BE2C (cell line): ENCODE results near the gene MEP1B. TPM values are rescaled to one million over a fixed set of nuclear protein-coding genes. Genes with fewer than 3 reads are reported as not detected.
A peak's percentile ranks its signal among the peaks of the same experiment; 100 is the strongest.
"Not testable (repeated sequence)": the region's sequence is repeated elsewhere in the genome, so short reads cannot be mapped to it uniquely, and the experiment has no call there.

Experiments used
- DNase-seq: peaks from one replicate; pipeline ENCODE4 v3.0.0-alpha.2; 2020
- H3K27me3 ChIP-seq: fragments of 250-450 bp; sonication (Bioruptor Pico); 2 replicates; pipeline ENCODE4 v1.5.1; 2020; ENCODE audit warnings: mild to moderate bottlenecking
- H3K36me3 ChIP-seq: fragments of 250-450 bp; sonication (Bioruptor Pico); 2 replicates; pipeline ENCODE4 v1.5.1; 2020; ENCODE audit warnings: mild to moderate bottlenecking
- H3K4me1 ChIP-seq: fragments of 250-450 bp; sonication (Bioruptor Pico); 2 replicates; pipeline ENCODE4 v1.5.1; 2020
- H3K4me3 ChIP-seq: 2 replicates; pipeline ENCODE4 v1.5.1; 2011; ENCODE audit warnings: low read depth, low read length
- H3K9me3 ChIP-seq: fragments of 250-450 bp; sonication (Bioruptor Pico); 2 replicates; pipeline ENCODE4 v1.5.1; 2020
- CTCF ChIP-seq: IDR thresholded peaks from 2 replicates; pipeline ENCODE4 v1.5.1; 2012; ENCODE audit warnings: mild to moderate bottlenecking, low read depth, low read length
- polyA plus RNA-seq: library from polyadenylated mRNA; unstranded; fragments of >200 nt; gene quantifications from one replicate; pipeline ENCODE4 v1.2.1, GENCODE V29; 2012; ENCODE audit warnings: low read depth, missing spikeins; ENCODE audit not compliant: insufficient read length, insufficient read depth

The MEP1B gene
- polyA plus RNA-seq: not detected

GRCh38 chr18:32189790-32190189 lies at the start of gene MEP1B:
Gene MEP1B, plus strand, starts transcription at chr18:32190039. Its CDS starts 32 bp downstream, at chr18:32190071.
- no peaks in the 10 kb centered on the region for H3K27me3 ChIP-seq
- no peak within 1 kb of the TSS for H3K4me3 ChIP-seq
- H3K4me1 ChIP-seq: no peaks in the 10 kb centered on the region
- H3K9me3 ChIP-seq: no peaks in the 10 kb centered on the region
- DNase-seq: no peak
- H3K36me3 ChIP-seq: no peaks in the 10 kb centered on the region
- TF ChIP-seq CTCF: no peak

- no peak for DNase-seq
- no peak for TF ChIP-seq CTCF
- H3K27me3 ChIP-seq: no peaks in the 10 kb centered on the region
- no peaks in the 10 kb centered on the region for H3K36me3 ChIP-seq
- no peak overlapping the region for H3K4me3 ChIP-seq
- no peaks in the 10 kb centered on the region for H3K9me3 ChIP-seq
- no peaks in the 10 kb centered on the region for H3K4me1 ChIP-seq
Measured at GRCh38 chr18:32148185-32148870, 41.5 kb upstream of the MEP1B start.

- no peaks in the 10 kb centered on the region for H3K4me1 ChIP-seq
- no peaks in the 10 kb centered on the region for H3K9me3 ChIP-seq
- H3K36me3 ChIP-seq: no peaks in the 10 kb centered on the region
- H3K27me3 ChIP-seq: no peaks in the 10 kb centered on the region
- no peak overlapping the region for H3K4me3 ChIP-seq
- no peak for DNase-seq
- TF ChIP-seq CTCF: no peak
Measured at GRCh38 chr18:32152705-32153448, 37.0 kb upstream of the MEP1B start.

- TF ChIP-seq CTCF: no peak
- H3K27me3 ChIP-seq: no peaks in the 10 kb centered on the region
- no peaks in the 10 kb centered on the region for H3K4me1 ChIP-seq
- no peaks in the 10 kb centered on the region for H3K9me3 ChIP-seq
- DNase-seq: no peak
- no peak overlapping the region for H3K4me3 ChIP-seq
- H3K36me3 ChIP-seq: no peaks in the 10 kb centered on the region
Measured at GRCh38 chr18:32156855-32157254, 33.0 kb upstream of the MEP1B start.

- Histone ChIP-seq H3K27me3 (no peaks in the 10 kb centered on the region), H3K4me1 (no peaks in the 10 kb centered on the region), H3K4me3 (no peak overlapping the region), H3K36me3 (no peaks in the 10 kb centered on the region), H3K9me3 (no peaks in the 10 kb centered on the region)
- no peak for DNase-seq
- TF ChIP-seq CTCF: no peak
Measured at GRCh38 chr18:32157580-32157979, 32.3 kb upstream of the MEP1B start.

- Histone ChIP-seq H3K4me1 (no peaks in the 10 kb centered on the region), H3K4me3 (0 out of 2 replicates have a peak overlapping the region, but pooled peaks have one; percentile 15), H3K9me3 (no peaks in the 10 kb centered on the region), H3K36me3 (no peaks in the 10 kb centered on the region), H3K27me3 (no peaks in the 10 kb centered on the region)
- DNase-seq: peak; percentile 61
- peak; percentile 71 for TF ChIP-seq CTCF
Measured at GRCh38 chr18:32158108-32158624, 31.7 kb upstream of the MEP1B start.

GRCh38 chr18:32158631-32159030 lies 31.2 kb upstream of the MEP1B start:
- H3K36me3 ChIP-seq, DNase-seq, H3K9me3 ChIP-seq, H3K4me1 ChIP-seq, H3K4me3 ChIP-seq, H3K27me3 ChIP-seq: not testable (repeated sequence)
